Small intestine (tissue), 7 donors: ENCODE measurements around the gene CKMT2. TPM values are rescaled to one million over a fixed set of nuclear protein-coding genes. Genes with fewer than 3 reads are reported as not detected.

Source experiments
- DNase-seq, 2 donors: peaks; one replicate each; pipeline versions ENCODE4 v3.0.0 to v3.0.0-alpha.2; 2013
- FAIRE-seq: peaks from 2 replicates; lab custom pipeline; 2012; peaks lifted over from hg19 to GRCh38; lab: Jason Lieb, UNC
- H3K27ac ChIP-seq, 3 donors: one replicate each; pipeline ENCODE4 v1.5.1; 2013; ENCODE audit warnings: low read length in 2 of 3, mild to moderate bottlenecking in 2 of 3, control low read depth in 1 of 3, inconsistent platforms in 1 of 3, low read depth in 1 of 3, moderate library complexity in 1 of 3
- H3K27me3 ChIP-seq, 3 donors: one replicate each; pipeline ENCODE4 v1.6.1; 2013; ENCODE audit warnings: low read length in 3 of 3, inconsistent platforms in 1 of 3; ENCODE audit not compliant: control insufficient read depth in 3 of 3, insufficient read depth in 3 of 3
- H3K36me3 ChIP-seq, 3 donors: one replicate each; pipeline ENCODE4 v1.6.1; 2013; ENCODE audit warnings: low read length in 3 of 3, inconsistent platforms in 1 of 3, low read depth in 1 of 3, mild to moderate bottlenecking in 1 of 3, moderate library complexity in 1 of 3; ENCODE audit not compliant: control insufficient read depth in 3 of 3, insufficient read depth in 2 of 3
- H3K4me1 ChIP-seq, 3 donors: one replicate each; pipeline ENCODE4 v1.6.1; 2013; ENCODE audit warnings: low read length in 2 of 3, inconsistent platforms in 1 of 3, low read depth in 1 of 3, mild to moderate bottlenecking in 1 of 3, moderate library complexity in 1 of 3; ENCODE audit not compliant: control insufficient read depth in 3 of 3, insufficient read depth in 2 of 3
- H3K4me3 ChIP-seq, 3 donors: one replicate each; pipeline ENCODE4 v1.5.1; 2013; ENCODE audit warnings: low read length in 3 of 3, control low read depth in 1 of 3, inconsistent platforms in 1 of 3, low read depth in 1 of 3, mild to moderate bottlenecking in 1 of 3, moderate library complexity in 1 of 3
- H3K9me3 ChIP-seq, 2 donors: one replicate each; pipeline ENCODE4 v1.6.1; 2013; ENCODE audit warnings: low read depth in 1 of 2, low read length in 1 of 2; ENCODE audit not compliant: control insufficient read depth in 2 of 2, insufficient read depth in 1 of 2
- WGBS, 3 donors: extraction: QIAGEN DNeasy Blood & Tissue Kit; methylation state at CpG; one replicate each; pipeline ENCODE4 v1.1.7; 2013; 5-methylcytosine and 5-hydroxymethylcytosine counted together
- polyA plus RNA-seq, 4 donors: library from polyadenylated mRNA; stranded (reverse) in 3 of 4; unstranded in 1 of 4; fragments of 200-250 nt in 3 of 4; fragments of 120-200 nt in 1 of 4; gene quantifications; one replicate each; pipeline versions ENCODE4 v1.2.1 to v1.2.3, GENCODE V29; 2013
- donor health status: healthy with polysubstance abuse.
- donor health status: control.
- donor health status: control.
- donor health status: Bipolar disorder and iron deficiency.
- donor health status: healthy.

Gene CKMT2
- polyA plus RNA-seq, 4 donors: 1.9 to 9.7 (median 2.5) TPM

DNA sequence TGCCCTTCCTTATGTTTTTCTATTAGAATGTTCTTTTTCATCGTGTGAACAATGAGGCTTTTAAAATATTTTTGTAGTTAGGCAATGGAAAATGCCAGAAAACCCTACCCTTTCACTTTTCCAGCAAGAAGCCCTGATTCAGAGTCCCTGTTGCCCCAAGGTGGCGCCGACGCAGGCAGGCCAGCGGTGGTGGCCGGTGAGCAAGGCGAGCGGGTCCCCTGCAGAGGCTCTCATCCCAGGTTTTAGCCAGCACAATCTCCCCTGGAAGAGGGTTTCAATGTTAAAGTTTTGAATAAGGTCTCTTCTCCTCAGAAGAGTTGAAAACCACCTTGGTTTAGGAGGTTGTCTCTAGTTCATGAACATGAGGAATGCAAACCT is 40.8 kb upstream of the CKMT2 start:
- H3K4me1 ChIP-seq: no peaks in the 10 kb centered on the region
- H3K27me3 ChIP-seq: no peaks in the 10 kb centered on the region
- no peaks in the 10 kb centered on the region for H3K9me3 ChIP-seq
- no peaks in the 10 kb centered on the region for H3K36me3 ChIP-seq
- FAIRE-seq: no peak
- no peak overlapping the region for H3K4me3 ChIP-seq
- DNase-seq: no peak
- H3K27ac ChIP-seq: no peak overlapping the region
- WGBS, 3 donors: 80 to 86% (median 85%) methylated on average over 8 of the region's 8 CpGs

GRCh38 chr5:81194633-81195334 is 38.3 kb upstream of the CKMT2 start:
- no peak overlapping the region for H3K27ac ChIP-seq
- H3K4me1 ChIP-seq: no peaks in the 10 kb centered on the region
- FAIRE-seq: no peak
- WGBS, 3 donors: 25 to 28% (median 27%) methylated on average over 31 of the region's 31 CpGs
- no peaks in the 10 kb centered on the region for H3K27me3 ChIP-seq
- no peaks in the 10 kb centered on the region for H3K9me3 ChIP-seq
- H3K4me3 ChIP-seq: no peak overlapping the region
- peak; percentile 76 to 89 for DNase-seq
- H3K36me3 ChIP-seq: no peaks in the 10 kb centered on the region

GRCh38 chr5:81195335-81195929 is 37.7 kb upstream of the CKMT2 start:
- Histone ChIP-seq H3K27ac (no peak overlapping the region), H3K27me3 (no peaks in the 10 kb centered on the region), H3K4me1 (no peaks in the 10 kb centered on the region), H3K36me3 (no peaks in the 10 kb centered on the region), H3K4me3 (no peak overlapping the region), H3K9me3 (no peaks in the 10 kb centered on the region)
- WGBS, 3 donors: 81 to 92% (median 87%) methylated on average over 5 of the region's 5 CpGs
- DNase-seq: no peak
- FAIRE-seq: no peak

GRCh38 chr5:81202655-81203054 is 30.5 kb upstream of the CKMT2 start:
- 68 to 71% (median 70%) methylated on average over 2 of the region's 2 CpGs for WGBS, 3 donors

GRCh38 chr5:81203729-81204128 is 29.4 kb upstream of the CKMT2 start:
- 76 to 89% (median 88%) methylated on average over 3 of the region's 3 CpGs for WGBS, 3 donors
- Histone ChIP-seq H3K36me3 (no peaks in the 10 kb centered on the region), H3K27me3 (no peaks in the 10 kb centered on the region), H3K9me3 (no peaks in the 10 kb centered on the region), H3K27ac (no peak overlapping the region), H3K4me3 (no peak overlapping the region), H3K4me1 (peaks cover 0 to 4% (median 0%) of the 10 kb centered on the region in 3 donors)
- DNase-seq: no peak
- no peak for FAIRE-seq

More at GRCh38 chr5:81202655-81203054, 30.5 kb upstream of the CKMT2 start:
- Histone ChIP-seq H3K27ac (no peak overlapping the region), H3K4me1 (peaks cover 0 to 4% (median 0%) of the 10 kb centered on the region in 3 donors), H3K36me3 (no peaks in the 10 kb centered on the region), H3K27me3 (no peaks in the 10 kb centered on the region), H3K9me3 (no peaks in the 10 kb centered on the region), H3K4me3 (no peak overlapping the region)
- FAIRE-seq (no peak), DNase-seq (no peak)

DNA sequence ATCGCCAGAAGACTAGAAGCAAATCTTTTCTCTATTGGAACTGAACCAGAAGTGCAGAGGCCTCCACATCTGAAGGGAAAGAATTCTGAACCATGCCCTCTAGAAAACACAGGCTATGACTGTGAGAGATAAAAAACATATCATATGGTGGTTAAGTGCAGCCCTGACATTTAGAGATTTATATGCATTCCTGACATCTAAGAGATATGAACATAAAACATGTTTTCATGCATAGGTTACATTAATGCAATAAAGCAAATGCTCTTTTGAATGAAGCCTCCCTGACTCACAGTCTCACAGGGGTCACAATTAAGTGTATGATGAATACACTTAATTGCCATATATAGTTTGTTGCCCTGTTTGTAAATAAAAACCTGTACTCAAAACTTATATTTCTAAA is 28.9 kb upstream of the CKMT2 start:
- Histone ChIP-seq H3K4me1 (peaks cover 0 to 4% (median 0%) of the 10 kb centered on the region in 3 donors), H3K4me3 (no peak overlapping the region), H3K27me3 (no peaks in the 10 kb centered on the region), H3K27ac (no peak overlapping the region), H3K36me3 (no peaks in the 10 kb centered on the region), H3K9me3 (no peaks in the 10 kb centered on the region)
- DNase-seq (peak in 1 of 2 donors; percentile 14), FAIRE-seq (no peak)
- WGBS, 3 donors: 62 to 88% (median 75%) methylated on average over 1 of the region's 1 CpG

GRCh38 chr5:81205058-81205457 is 28.1 kb upstream of the CKMT2 start:
- Histone ChIP-seq H3K9me3 (no peaks in the 10 kb centered on the region), H3K36me3 (peaks cover 0 to 3% (median 0%) of the 10 kb centered on the region in 3 donors), H3K27ac (no peak overlapping the region), H3K4me3 (no peak overlapping the region), H3K27me3 (no peaks in the 10 kb centered on the region), H3K4me1 (peaks cover 0 to 4% (median 0%) of the 10 kb centered on the region in 3 donors)
- FAIRE-seq (no peak), DNase-seq (no peak)
- WGBS, 3 donors: 65 to 88% (median 72%) methylated on average over 4 of the region's 4 CpGs

GRCh38 chr5:81207009-81207408 is 26.1 kb upstream of the CKMT2 start:
- FAIRE-seq (no peak), DNase-seq (peak; percentile 7 to 10)
- 75 to 84% (median 76%) methylated on average over 5 of the region's 5 CpGs for WGBS, 3 donors
- peaks cover 0 to 9% (median 0%) of the 10 kb centered on the region in 3 donors for H3K4me1 ChIP-seq
- H3K36me3 ChIP-seq: peaks cover 0 to 3% (median 0%) of the 10 kb centered on the region in 3 donors
- H3K4me3 ChIP-seq: no peak overlapping the region
- H3K27ac ChIP-seq: no peak overlapping the region
- H3K27me3 ChIP-seq: no peaks in the 10 kb centered on the region
- H3K9me3 ChIP-seq: no peaks in the 10 kb centered on the region
